HPDE6-E6E7 (cell line): ENCODE measurements around the gene C9orf43.

Source experiments
- DNase-seq: peaks from one replicate; pipeline ENCODE4 v3.0.0; 2011; ENCODE audit warnings: missing footprints; ENCODE audit errors: extremely low spot score

Gene C9orf43

DNA sequence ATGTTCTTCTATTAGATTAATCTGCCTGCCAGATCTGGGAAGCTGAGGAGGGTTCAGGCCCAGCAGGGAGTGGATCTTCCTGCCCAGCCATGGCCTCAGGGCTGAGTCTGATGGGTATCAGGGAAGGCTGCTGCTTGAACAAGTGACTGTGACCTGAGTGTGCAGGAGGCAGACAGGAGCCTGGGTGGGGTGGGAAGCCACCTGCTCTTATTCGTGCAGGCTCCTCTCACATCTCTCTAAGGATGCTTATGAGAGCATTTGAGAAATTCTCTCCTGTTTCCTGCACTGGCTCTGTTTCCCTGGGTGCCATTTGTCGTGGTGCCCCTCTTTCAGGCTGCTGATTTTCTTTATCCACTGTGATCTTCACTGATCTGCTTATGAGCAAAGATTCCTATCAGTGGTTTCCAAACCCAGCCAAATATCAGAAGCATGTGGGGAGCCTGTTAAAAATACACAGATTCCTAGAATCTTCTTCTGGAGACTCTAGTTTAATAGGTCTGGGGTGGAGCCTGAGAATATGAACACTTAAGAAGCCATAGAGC lies 55.1 kb downstream of the C9orf43 start:
- DNase-seq, result no peak

DNA sequence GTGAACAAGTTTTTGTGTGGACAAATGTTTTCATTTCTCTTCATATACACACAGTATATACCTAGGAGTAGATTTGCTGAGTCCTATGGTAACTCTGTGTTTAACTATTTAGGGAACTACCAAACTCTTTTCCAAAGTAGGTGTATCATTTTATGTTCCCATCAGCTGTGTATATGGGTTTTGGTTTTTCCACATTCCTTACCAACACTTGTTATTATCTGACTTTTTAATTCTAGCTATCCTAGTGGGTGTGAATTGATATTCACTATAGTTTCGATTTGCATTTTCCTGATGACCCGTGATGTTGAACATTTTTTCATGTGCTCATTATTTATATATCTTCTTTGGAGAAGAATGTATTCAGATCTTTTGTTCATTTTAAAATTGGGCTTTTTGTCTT lies 56.6 kb downstream of the C9orf43 start:
- no peak for DNase-seq

DNA sequence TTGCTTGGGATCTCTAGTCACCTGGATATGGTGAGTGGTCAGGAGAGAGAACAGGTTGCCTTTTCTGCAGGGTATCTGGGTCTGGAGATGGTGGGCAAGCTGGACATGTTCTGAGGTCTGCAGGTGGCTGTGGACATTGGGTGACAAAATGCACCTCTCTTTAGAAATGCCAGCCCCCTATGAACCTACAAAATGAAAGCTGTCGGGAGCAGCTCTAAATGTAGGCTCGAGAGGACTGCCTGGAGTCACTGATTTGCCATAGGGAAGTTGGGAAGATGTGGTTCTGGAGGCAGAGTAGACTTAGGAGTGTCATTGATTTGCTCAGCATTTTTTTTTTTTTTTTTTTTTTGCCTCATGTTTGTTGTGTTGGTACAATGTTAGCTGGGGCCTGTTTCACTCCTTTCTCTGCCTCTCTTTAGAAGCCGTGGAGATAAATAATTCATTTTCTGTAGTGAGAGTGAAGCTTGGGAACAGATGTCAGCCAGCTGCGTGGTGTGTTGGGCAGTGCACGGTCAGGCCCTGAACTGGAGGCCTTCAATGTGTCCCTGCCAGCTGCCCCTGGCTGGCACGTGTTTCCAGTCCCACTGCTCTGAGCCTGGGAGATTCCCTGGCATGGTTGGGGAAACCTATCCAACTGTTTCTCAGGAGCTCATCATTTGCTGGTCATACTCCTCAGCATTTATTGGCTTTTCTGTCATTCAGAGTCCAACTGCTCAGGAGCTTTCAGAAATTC lies 58.3 kb downstream of the C9orf43 start:
- no peak for DNase-seq

DNA sequence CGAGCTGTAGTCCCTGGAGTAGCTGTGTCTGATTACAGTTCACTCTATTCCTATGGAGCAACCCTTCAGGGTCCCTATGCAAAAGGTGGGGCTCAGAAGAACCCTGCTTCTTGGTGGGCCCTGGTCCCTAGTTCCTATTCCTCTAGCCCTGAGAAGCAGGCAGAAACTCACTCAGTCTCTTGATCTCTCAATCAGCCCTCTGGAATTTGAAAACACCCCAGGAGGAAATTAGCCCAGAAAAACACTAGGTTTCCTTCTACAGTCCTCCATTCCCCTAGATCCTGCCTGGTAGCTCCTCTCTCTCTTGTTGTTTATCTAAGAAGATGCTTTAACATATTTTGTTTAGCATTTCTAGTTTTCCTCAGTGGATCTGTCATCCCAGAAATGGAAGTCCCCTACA lies 60.6 kb downstream of the C9orf43 start:
- no peak for DNase-seq

DNA sequence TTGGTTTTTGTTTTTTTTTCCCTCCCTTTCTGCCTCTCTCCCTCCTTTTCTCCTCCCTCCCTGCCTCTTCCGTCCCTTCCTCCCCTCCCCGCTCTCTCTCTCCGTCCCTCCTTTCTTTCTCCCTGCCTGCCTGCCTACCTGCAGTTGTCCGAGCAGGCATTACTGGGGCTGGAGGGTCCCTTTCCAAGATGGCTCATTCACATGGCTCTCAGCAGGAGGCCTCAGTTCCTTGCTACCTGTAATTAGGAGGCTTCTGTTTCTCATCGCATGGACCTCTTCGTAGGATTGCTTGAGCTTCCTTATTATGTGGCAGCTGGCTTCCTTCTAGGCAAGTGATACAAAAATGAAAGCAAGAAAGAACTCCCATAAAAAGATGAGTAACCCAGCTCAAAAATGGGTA lies 61.0 kb downstream of the C9orf43 start:
- DNase-seq, result no peak

DNA sequence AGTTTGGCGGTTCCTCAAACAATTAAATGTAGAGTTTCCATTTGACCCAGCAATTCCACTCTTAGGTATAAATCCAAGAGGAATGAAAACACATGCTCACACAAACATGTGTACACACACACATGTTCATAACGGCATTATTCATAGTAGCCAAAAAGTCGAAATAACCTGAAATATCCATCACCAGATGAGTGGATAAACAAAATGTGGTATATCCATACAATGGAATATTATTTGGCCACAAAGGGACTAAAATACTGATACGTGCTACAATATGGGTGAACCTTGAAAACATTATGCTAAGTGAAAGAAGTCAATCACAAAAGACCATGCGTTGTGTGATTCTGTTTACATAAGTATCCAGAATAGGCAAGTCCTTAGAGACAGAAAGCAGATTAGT lies 61.7 kb downstream of the C9orf43 start:
- DNase-seq, result no peak

DNA sequence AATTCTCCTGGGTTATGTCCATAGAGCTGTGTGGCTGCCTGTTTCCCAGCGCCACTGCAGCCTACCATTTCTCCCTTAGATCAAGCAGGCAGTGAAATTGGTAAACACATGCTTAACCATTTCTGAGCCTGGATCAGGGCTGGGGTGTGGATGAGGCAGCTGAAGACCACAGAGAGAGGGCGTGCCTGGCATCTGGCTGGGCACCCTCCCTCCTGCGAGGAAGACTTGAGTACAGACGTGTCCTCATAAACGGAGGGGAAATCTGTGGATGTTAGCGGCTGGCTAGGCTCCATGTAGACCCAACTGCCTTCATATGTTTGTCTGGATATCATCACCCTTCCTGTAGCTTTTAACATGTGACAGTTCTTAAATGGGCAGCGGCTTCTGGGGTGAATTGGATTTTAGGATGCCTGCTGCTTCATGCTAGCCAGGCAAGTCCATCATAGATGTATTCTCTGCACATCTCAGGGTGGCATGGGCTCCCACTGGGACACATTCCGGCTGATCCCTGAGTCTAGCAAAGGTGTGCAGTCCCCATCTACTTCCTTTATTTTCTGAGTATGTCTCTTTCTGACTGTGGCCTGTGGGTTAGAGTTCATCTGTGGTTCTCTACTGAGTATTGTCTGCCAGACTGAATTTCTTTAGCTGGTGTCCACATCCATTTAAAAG lies 63.9 kb downstream of the C9orf43 start:
- no peak for DNase-seq

DNA sequence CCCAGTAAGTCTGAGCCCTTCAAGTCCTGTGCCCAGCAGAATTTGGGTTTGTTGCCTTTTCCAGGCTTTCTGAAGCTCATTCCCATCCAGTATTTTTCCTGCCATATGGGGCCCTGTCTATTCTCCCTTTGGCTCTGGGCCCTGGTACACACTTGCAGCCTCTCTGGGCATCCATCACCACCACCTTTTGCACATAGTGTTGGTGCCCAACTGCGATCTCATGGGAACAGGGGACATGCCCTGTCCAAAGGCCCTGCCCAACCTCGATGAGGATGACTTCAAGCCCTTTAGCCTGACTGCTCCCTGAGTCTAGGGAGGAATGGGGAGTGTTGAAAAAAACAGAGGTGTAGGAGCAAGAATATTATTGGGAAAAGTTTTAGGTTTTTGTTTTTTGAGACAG lies 64.5 kb downstream of the C9orf43 start:
- DNase-seq, result no peak

DNA sequence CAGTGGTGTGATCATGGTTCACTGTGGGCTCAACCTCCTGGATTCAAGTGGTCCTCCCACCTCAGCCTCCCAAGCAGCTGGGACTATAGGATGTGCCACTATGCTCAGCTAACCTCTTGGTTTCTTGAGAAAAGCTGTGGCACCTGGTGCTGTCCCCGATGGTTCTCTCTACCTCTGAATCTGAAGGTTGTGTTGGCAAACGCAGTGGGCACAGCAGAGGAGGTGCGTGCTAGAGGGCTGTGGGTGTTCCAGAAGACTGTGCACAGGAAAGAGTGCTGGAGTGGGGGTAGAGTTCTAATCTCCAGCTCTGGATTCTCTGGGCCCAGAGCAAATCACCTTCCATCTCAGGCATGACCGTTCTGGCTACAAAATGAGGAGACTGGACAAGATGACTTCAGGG lies 65.4 kb downstream of the C9orf43 start:
- no peak for DNase-seq

DNA sequence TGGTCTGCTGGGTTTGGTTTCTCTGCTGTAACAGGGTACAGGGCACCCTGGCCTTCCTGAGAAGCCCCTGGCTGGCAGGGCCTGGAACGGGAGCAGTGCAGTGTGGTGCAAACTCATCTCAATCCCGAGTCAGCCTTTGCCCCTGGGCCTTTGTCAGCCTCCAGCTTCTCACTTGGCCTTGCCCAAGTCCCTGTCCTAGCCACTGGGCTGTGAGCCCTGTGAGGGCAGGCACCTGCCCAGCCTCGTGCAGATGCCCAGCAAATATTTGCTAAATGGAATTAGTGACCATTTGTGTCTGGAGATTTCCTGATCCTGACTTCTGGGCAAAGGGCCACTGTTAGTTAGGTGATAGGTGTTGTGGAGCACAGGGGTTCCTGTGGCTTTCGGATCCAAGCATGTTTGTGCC lies 66.0 kb downstream of the C9orf43 start:
- no peak for DNase-seq

DNA sequence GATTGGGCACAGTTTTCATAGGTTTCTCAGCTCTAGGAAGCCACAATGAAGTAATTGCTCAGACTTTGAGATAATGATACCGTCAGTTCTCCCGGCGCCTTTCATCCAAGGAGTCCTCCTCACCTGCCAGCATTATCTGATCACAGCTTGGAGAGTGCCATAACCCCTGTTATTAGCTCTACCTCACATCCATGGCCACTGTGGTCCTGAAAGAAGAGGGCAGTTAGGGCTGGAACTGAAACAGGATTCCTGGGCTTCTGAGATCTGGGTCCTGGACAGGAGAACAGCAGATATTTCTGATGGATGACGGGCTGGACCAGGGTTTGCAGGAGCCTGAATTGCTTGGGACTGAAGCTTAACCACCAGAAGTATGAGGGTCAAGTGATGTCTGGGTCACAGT lies 66.5 kb downstream of the C9orf43 start:
- DNase-seq, result no peak

DNA sequence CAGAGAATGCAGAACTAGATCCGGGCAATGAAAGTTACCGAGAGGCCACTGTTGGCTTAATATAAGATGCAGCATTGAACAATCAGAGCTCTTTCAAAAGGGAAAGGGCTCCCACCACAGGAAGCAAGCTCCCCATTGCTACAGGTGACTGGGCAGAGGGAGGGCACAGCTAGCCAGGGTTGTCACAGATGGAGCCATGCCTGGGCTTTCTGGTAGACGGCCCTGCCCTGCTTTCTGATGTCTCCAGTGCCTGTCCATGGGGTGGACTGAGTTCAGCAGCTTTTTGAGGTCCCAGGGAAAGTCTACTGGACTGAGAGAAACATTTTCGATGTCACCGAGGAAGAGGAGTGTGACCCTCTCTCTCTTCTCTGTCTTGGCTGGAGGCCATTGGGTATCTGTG lies 67.1 kb downstream of the C9orf43 start:
- no peak for DNase-seq

DNA sequence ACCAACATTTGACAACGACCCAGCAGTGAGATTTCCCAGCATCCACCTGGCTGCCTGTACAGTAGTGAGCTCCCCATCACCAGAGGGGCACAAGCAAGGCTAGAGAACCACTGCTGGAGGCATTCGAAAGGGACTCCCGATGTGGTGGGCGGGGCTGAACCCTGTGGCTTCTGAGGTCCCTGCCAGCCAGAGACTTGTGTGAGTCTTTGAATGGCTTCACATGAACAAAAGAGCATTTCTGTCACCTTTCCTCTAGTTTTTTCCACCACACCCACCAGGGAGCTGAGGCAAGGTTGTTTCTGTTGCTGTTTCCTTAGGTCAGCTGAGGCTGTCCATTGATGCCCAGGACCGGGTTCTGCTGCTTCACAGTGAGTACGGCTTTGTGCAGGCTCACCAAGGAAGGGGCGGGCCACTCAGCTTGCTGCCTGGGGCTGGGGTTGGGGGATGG lies 68.7 kb downstream of the C9orf43 start:
- DNase-seq, result no peak
